GM12865 (cell line): ENCODE results near the gene CHST12.

Source experiments
- DNase-seq: peaks from one replicate; pipeline ENCODE4 v3.0.0; 2010; ENCODE audit warnings: low read depth
- H3K4me3 ChIP-seq: 2 replicates; pipeline ENCODE4 v1.5.1; 2011; ENCODE audit warnings: mild to moderate bottlenecking, low read depth, low read length, control low read depth
- TF ChIP-seq, protein P1 (sequence below): IDR thresholded peaks from 2 replicates; pipeline ENCODE4 v1.5.1; 2011; ENCODE audit warnings: low read length, control low read depth, low read depth, inconsistent platforms; ENCODE audit not compliant: insufficient read depth; ENCODE audit errors: missing control alignments

Gene CHST12

DNA sequence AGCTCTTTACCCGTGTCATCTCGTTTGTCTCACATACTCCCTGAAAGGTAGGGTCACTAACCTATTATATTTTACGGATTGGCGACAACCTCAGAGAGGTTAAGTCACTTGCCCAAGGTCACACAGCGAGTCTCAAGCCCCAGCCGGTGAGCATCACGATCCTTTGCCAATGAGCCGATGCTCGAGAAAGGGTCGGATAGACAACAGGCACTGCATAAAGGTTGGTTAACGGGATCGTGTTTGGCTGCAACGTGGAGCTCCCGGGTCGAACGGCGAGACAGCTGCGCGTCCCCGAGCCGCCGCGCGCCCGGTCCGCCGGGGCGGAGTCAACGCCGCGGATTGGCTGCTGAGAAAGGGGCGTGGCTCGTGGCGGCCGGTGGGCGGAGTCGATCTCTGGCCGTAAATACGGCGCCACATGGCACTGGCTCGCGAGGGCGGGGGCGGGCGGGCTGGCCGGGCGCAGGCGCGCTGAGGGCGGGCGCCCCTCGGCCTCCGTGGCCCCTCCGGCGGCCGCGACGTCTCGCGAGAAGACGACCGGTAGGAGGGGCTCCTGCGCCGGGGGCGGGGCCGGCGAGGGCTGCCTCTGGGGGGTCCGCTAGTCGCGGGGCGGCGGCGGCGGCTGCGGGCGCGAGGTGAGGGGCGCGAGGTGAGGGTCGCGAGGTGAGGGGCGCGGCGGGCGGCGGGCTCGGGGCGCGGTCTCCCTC is at the start of gene CHST12:
Gene CHST12 (plus strand): TSS at position 598 of the 704 bp plus-strand sequence. CDS start 29,029 bp downstream, outside the sequence.
- DNase-seq = peak; percentile 98

DNA sequence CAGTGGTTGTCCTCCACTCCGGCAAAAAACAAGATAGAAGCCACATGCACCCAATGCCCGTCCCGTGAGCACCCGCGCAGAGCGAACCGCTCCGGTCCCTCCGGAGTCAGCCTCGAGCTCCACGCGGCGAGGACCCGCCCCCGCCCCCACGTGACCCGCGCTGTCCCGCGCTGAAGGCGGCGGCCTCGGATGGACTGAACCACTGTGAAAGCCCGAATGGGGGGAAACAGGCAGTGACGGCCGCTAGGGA is 49.5 kb upstream of the CHST12 start:
- DNase-seq = peak; percentile 97
- TF ChIP-seq, protein P1, sequence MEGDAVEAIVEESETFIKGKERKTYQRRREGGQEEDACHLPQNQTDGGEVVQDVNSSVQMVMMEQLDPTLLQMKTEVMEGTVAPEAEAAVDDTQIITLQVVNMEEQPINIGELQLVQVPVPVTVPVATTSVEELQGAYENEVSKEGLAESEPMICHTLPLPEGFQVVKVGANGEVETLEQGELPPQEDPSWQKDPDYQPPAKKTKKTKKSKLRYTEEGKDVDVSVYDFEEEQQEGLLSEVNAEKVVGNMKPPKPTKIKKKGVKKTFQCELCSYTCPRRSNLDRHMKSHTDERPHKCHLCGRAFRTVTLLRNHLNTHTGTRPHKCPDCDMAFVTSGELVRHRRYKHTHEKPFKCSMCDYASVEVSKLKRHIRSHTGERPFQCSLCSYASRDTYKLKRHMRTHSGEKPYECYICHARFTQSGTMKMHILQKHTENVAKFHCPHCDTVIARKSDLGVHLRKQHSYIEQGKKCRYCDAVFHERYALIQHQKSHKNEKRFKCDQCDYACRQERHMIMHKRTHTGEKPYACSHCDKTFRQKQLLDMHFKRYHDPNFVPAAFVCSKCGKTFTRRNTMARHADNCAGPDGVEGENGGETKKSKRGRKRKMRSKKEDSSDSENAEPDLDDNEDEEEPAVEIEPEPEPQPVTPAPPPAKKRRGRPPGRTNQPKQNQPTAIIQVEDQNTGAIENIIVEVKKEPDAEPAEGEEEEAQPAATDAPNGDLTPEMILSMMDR = no peak
- peak overlapping the region; percentile 79 for H3K4me3 ChIP-seq

More for the DNA sequence above, at the start of gene CHST12:
- TF ChIP-seq, protein P1 = no peak
- peak within 1 kb of the TSS; percentile 93 for H3K4me3 ChIP-seq

DNA sequence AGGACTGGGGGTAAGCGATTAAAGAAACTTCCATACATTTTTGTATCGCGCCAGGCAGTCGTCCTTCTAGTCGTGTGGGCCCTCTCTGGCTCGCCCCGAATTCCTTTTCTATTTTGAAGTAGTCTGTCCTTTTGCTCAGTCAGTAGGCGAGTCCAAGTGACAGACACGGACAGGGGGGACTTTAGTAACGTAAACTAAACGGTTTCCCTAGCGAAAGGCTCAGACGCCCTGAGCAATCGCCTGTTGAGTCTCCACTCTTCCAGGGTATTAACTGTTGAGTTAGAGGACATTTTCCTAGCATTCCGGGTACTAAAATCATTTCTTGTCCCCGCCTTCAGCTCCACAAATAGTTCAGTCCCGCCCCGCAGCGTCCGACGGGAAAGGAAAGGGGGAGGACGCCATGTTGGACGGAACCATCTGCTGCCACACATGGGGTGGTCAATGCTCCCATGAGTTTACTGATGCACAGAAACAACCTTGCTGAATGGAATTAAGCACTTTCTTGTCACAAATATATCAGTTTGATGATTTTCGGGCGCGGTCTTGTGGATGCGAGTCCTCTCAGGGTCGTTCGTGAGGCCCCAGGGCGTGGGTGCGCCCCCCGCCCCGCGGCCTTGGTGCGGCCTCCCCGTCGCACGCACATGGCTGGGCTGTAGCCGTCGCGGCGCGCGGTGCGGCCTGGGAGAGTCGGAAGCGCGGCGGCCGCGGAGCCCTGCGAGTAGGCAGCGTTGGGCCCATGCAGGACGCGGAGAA is 49.0 kb upstream of the CHST12 start, which contains the start of gene EIF3B:
Gene EIF3B (plus strand): TSS at position 642 of the 753 bp plus-strand sequence. CDS start 95 bp downstream, at position 737.
- peak; percentile 97 for DNase-seq
- TF ChIP-seq, protein P1 = no peak
- peak within 1 kb of the TSS; percentile 79 for H3K4me3 ChIP-seq

DNA sequence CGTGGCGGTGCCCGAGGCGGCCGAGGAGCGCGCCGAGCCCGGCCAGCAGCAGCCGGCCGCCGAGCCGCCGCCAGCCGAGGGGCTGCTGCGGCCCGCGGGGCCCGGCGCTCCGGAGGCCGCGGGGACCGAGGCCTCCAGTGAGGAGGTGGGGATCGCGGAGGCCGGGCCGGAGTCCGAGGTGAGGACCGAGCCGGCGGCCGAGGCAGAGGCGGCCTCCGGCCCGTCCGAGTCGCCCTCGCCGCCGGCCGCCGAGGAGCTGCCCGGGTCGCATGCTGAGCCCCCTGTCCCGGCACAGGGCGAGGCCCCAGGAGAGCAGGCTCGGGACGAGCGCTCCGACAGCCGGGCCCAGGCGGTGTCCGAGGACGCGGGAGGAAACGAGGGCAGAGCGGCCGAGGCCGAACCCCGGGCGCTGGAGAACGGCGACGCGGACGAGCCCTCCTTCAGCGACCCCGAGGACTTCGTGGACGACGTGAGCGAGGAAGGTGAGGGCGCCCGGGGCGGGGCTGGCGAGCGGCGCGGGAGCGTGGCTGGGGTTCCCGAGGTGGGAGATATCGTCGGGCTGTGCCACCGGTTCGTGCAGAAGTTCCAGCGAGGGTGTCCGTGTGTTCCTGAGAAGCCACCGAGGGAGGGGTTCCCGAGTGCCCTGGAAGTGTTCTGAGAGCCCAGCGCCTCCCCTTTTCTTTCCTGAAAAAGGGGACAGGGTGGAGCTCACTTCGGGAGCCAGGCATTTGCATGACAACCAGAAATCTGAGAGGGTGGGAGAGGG is 48.3 kb upstream of the CHST12 start:
- peak overlapping the region; percentile 79 for H3K4me3 ChIP-seq
- TF ChIP-seq, protein P1 = no peak
- peak; percentile 28 for DNase-seq

DNA sequence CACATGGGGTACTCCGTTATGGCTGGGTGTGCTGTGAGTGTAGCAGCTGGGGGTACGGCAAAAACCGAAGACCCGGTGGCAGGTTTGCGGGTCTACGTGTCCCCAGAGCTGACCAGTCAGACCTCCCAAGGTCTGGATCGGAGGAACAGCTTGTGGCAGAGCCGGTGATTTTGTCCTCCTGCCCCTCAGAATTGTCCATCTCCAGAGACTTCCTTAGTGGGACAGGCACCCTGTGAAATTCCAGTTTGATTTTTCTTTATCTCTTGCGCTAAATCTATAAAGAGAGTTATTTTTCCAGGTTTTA is 47.8 kb upstream of the CHST12 start:
- no peak for DNase-seq
- TF ChIP-seq, protein P1 = no peak
- peak overlapping the region; percentile 79 for H3K4me3 ChIP-seq

DNA sequence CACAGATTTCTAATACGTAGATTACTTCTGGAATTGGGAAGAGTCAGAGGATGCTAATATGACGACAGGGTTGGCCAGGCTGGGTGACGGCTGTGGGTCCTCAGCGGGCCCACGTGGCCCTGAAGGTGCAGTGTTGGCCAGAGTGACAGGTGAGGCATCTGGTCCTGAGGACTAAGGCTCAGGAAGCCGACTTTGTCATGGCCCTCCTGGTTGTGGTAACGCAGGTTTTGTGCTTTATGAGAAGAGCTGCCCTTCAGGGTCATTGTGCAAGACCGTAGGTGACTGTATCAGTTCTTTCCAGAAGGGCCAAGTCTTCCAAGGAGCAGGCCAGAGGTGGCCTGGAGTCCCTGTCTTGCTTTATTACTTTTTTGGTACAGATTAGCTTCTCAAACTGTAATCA is 46.2 kb upstream of the CHST12 start:
- H3K4me3 ChIP-seq = no peak overlapping the region
- TF ChIP-seq, protein P1 = no peak
- no peak for DNase-seq
